Germinal center (tissue), 1 donor: ENCODE results near the gene KLK2.

Source experiments
- DNase-seq: peaks from one replicate; pipeline ENCODE4 v3.0.0; 2012; ENCODE audit warnings: mixed read lengths, low spot score

The KLK2 gene

GRCh38 chr19:50873056-50873455 lies at the start of gene KLK2:
TSS of gene KLK2 (plus strand) at chr19:50873439. CDS start at chr19:50873474, 35 bp downstream.
- DNase-seq, result no peak

GRCh38 chr19:50826492-50827240 lies 46.6 kb upstream of the KLK2 start:
- DNase-seq, result no peak

- no peak for DNase-seq
These were observed 45.8 kb upstream of the KLK2 start for GRCh38 chr19:50827476-50827875.

GRCh38 chr19:50829801-50830200 lies 43.4 kb upstream of the KLK2 start:
- DNase-seq, result no peak

GRCh38 chr19:50830266-50831025 lies 42.8 kb upstream of the KLK2 start:
- no peak for DNase-seq

- DNase-seq, result no peak
These were observed 42.2 kb upstream of the KLK2 start for GRCh38 chr19:50831026-50831396.

GRCh38 chr19:50832666-50833065 lies 40.6 kb upstream of the KLK2 start:
- no peak for DNase-seq

GRCh38 chr19:50833117-50833801 lies 40.0 kb upstream of the KLK2 start, which contains the start of gene KLK15:
TSS of gene KLK15 (minus strand) at chr19:50833574. CDS start at chr19:50831492, 2,082 bp downstream.
- no peak for DNase-seq

- no peak for DNase-seq
These were observed 39.5 kb upstream of the KLK2 start for GRCh38 chr19:50833802-50834167.

GRCh38 chr19:50835103-50835784 lies 38.0 kb upstream of the KLK2 start:
- no peak for DNase-seq

- DNase-seq, result peak; percentile 88
These were observed 37.3 kb upstream of the KLK2 start for GRCh38 chr19:50835785-50836542.

- no peak for DNase-seq
These were observed 36.6 kb upstream of the KLK2 start for GRCh38 chr19:50836543-50837195.

GRCh38 chr19:50837300-50837699 lies 35.9 kb upstream of the KLK2 start:
- DNase-seq, result no peak

GRCh38 chr19:50838239-50838638 lies 35.0 kb upstream of the KLK2 start:
- no peak for DNase-seq

- no peak for DNase-seq
These were observed 33.3 kb upstream of the KLK2 start for GRCh38 chr19:50839712-50840655.

- DNase-seq, result no peak
These were observed 31.1 kb upstream of the KLK2 start for GRCh38 chr19:50842130-50842529.

- no peak for DNase-seq
These were observed 30.0 kb upstream of the KLK2 start for GRCh38 chr19:50843205-50843604.

GRCh38 chr19:50843701-50844221 lies 29.5 kb upstream of the KLK2 start:
- DNase-seq, result no peak

- DNase-seq, result no peak
These were observed 28.8 kb upstream of the KLK2 start for GRCh38 chr19:50844296-50844935.
